ENCODE measurements around the gene HERC2. TPM values are rescaled to one million over a fixed set of nuclear protein-coding genes. Genes with fewer than 3 reads are reported as not detected.

Gene HERC2
- total and polyA plus RNA-seq, 8 donors = 7.9 to 437 (median 72.7) TPM

DNA sequence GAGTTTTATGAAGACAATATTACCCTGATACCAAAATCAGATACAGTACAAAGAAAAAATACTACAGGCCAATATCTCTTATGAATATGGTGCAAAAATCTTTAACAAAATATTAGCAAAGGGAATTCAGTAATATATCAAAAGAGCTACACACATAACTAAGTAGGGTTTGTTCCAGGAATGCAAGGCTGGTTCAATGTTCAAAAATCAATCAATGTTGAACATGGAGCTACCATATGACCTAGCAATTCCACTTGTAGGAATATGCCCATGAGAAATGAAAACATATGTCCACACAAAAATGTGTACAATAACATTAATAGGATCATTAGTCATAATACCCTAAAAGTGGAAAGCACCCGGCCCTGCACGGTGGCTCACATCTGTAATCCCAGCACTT, 230.7 kb downstream of the HERC2 start:
- H3K27ac ChIP-seq = no peak overlapping the region
- peaks cover 19 to 24% (median 22%) of the 10 kb centered on the region in 4 donors for H3K4me1 ChIP-seq
- intact Hi-C loops (cut with DNase I; ENCODE audit: low total_unique reads) = no loop called here
- no peaks in the 10 kb centered on the region for H3K36me3 ChIP-seq
- TF ChIP-seq POLR2AphosphoS5 (IDR thresholded peaks at IDR 0.05) = no peak
- TF ChIP-seq POLR2A (IDR thresholded peaks at IDR 0.05) = no peak
- TF ChIP-seq EP300 (IDR thresholded peaks at IDR 0.05) = no peak
- TF ChIP-seq, protein P1, sequence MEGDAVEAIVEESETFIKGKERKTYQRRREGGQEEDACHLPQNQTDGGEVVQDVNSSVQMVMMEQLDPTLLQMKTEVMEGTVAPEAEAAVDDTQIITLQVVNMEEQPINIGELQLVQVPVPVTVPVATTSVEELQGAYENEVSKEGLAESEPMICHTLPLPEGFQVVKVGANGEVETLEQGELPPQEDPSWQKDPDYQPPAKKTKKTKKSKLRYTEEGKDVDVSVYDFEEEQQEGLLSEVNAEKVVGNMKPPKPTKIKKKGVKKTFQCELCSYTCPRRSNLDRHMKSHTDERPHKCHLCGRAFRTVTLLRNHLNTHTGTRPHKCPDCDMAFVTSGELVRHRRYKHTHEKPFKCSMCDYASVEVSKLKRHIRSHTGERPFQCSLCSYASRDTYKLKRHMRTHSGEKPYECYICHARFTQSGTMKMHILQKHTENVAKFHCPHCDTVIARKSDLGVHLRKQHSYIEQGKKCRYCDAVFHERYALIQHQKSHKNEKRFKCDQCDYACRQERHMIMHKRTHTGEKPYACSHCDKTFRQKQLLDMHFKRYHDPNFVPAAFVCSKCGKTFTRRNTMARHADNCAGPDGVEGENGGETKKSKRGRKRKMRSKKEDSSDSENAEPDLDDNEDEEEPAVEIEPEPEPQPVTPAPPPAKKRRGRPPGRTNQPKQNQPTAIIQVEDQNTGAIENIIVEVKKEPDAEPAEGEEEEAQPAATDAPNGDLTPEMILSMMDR (IDR thresholded peaks at IDR 0.05) = no peak
- DNase-seq = no peak
- H3K9me3 ChIP-seq = peaks cover 4 to 33% (median 22%) of the 10 kb centered on the region in 4 donors
- no peak overlapping the region for H3K4me3 ChIP-seq
- H3K27me3 ChIP-seq = peaks cover 5 to 43% (median 21%) of the 10 kb centered on the region in 3 donors
- WGBS, 5 donors = 81 to 100% (median 96%) methylated on average over 2 of the region's 2 CpGs

DNA sequence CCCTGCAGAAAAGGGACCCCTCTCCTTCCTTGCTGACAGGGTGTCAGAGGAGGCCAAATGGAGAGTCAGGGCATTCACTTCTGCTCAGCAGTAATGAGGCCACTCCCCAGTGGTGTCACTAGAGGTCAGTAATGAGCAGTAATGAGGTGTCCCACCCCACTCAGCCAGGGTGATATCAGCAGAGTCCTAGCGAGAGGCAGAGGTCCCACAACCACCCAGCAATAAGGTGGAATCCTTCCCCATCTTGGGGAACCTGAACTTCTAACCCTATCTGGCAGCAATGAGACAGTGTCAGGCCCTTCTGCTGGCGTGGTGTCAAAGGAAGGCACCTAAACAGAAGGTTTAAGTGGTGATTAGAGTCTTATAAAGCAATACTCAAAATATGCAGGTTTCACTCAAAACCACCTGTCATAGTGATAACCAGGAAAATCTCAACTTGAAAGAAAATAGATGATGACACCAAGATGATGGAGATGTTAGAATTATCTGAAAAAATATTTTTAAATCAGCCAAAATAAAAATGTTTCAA, 235.7 kb downstream of the HERC2 start:
- TF ChIP-seq POLR2A (IDR thresholded peaks at IDR 0.05) = no peak
- TF ChIP-seq, protein P1 (IDR thresholded peaks at IDR 0.05) = peak in 5 of 7 experiments; percentile 35 to 65 (median 57)
- Histone ChIP-seq H3K4me1 (no peaks in the 10 kb centered on the region), H3K9me3 (peaks cover 0 to 22% (median 14%) of the 10 kb centered on the region in 4 donors), H3K36me3 (no peaks in the 10 kb centered on the region), H3K4me3 (no peak overlapping the region), H3K27me3 (peaks cover 0 to 15% (median 2%) of the 10 kb centered on the region in 3 donors), H3K27ac (no peak overlapping the region)
- 5 to 22% (median 12%) methylated on average over 2 of the region's 2 CpGs for WGBS, 5 donors
- DNase-seq = peak; percentile 68 to 81
- intact Hi-C loops (cut with DNase I; ENCODE audit: low total_unique reads) = loop anchor here (10.0 kb wide), 1 partner anchor 49 kb away; no protein-coding TSS in a partner anchor

- no peaks in the 10 kb centered on the region for H3K36me3 ChIP-seq
- TF ChIP-seq, protein P1 (IDR thresholded peaks at IDR 0.05) = no peak
- TF ChIP-seq POLR2A (IDR thresholded peaks at IDR 0.05) = no peak
- TF ChIP-seq EP300 (IDR thresholded peaks at IDR 0.05) = no peak
- TF ChIP-seq POLR2AphosphoS5 (IDR thresholded peaks at IDR 0.05) = no peak
- H3K9me3 ChIP-seq = peaks cover 0 to 17% (median 9%) of the 10 kb centered on the region in 4 donors
- H3K27me3 ChIP-seq = peaks cover 0 to 15% (median 2%) of the 10 kb centered on the region in 3 donors
- no peak overlapping the region for H3K4me3 ChIP-seq
- intact Hi-C loops (cut with DNase I; ENCODE audit: low total_unique reads) = loop anchor here (10.0 kb wide), 1 partner anchor 49 kb away; no protein-coding TSS in a partner anchor
- 65 to 78% (median 72%) methylated on average over 4 of the region's 4 CpGs for WGBS, 5 donors
- H3K4me1 ChIP-seq = no peaks in the 10 kb centered on the region
- H3K27ac ChIP-seq = no peak overlapping the region
- DNase-seq = no peak
Measured at GRCh38 chr15:28085489-28086174, 236.3 kb downstream of the HERC2 start.

- Histone ChIP-seq H3K4me3 (no peak overlapping the region), H3K27ac (no peak overlapping the region), H3K9me3 (peaks cover 0 to 11% (median 7%) of the 10 kb centered on the region in 4 donors), H3K27me3 (peaks cover 0 to 17% (median 2%) of the 10 kb centered on the region in 3 donors), H3K36me3 (no peaks in the 10 kb centered on the region), H3K4me1 (no peaks in the 10 kb centered on the region)
- intact Hi-C loops (cut with DNase I; ENCODE audit: low total_unique reads) = loop anchor here (10.0 kb wide), 1 partner anchor 50 kb away; no protein-coding TSS in a partner anchor
- 69 to 95% (median 78%) methylated on average over 3 of the region's 3 CpGs for WGBS, 5 donors
- TF ChIP-seq, protein P1 (IDR thresholded peaks at IDR 0.05) = no peak
- TF ChIP-seq POLR2A (IDR thresholded peaks at IDR 0.05) = no peak
- DNase-seq = no peak
Measured at GRCh38 chr15:28084547-28084946, 237.4 kb downstream of the HERC2 start.

All from stomach (tissue), 9 donors.